ENCODE data around the gene SPATA16.

DNA sequence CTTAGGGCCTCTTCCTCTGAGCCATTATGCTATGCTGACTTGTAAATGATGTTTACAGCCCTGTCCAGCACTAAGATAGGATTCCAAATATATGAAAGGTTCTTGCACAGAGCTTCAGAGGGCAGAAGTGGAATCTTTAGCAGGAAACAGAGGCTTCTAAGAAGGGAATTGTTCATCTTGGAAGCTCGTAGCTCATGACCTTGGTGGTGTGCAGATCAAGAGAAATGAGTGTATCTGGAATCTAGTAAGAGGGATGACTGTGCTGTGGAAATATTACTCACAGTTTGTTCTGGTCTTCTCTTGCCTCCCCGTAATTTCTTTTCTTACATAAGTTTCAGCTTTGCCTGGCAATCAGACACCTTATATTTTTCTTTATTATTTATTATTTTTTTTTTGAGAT is 175.8 kb downstream of the SPATA16 start:
- TF ChIP-seq, protein P1, sequence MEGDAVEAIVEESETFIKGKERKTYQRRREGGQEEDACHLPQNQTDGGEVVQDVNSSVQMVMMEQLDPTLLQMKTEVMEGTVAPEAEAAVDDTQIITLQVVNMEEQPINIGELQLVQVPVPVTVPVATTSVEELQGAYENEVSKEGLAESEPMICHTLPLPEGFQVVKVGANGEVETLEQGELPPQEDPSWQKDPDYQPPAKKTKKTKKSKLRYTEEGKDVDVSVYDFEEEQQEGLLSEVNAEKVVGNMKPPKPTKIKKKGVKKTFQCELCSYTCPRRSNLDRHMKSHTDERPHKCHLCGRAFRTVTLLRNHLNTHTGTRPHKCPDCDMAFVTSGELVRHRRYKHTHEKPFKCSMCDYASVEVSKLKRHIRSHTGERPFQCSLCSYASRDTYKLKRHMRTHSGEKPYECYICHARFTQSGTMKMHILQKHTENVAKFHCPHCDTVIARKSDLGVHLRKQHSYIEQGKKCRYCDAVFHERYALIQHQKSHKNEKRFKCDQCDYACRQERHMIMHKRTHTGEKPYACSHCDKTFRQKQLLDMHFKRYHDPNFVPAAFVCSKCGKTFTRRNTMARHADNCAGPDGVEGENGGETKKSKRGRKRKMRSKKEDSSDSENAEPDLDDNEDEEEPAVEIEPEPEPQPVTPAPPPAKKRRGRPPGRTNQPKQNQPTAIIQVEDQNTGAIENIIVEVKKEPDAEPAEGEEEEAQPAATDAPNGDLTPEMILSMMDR (IDR thresholded peaks at IDR 0.05; ENCODE audit: poor library complexity, severe bottlenecking) = no peak
- TF ChIP-seq EZH2 (IDR thresholded peaks at IDR 0.05; ENCODE audit: borderline replicate concordance, insufficient read depth, low read length, poor library complexity, severe bottlenecking) (no peak), TAF1 (IDR thresholded peaks at IDR 0.05; ENCODE audit: low read depth) (no peak), POLR2AphosphoS5 (IDR thresholded peaks at IDR 0.05) (no peak), SMC3 (conservative IDR thresholded peaks at IDR 0.05; ENCODE audit: poor library complexity) (no peak)
- TF ChIP-seq, protein P2, sequence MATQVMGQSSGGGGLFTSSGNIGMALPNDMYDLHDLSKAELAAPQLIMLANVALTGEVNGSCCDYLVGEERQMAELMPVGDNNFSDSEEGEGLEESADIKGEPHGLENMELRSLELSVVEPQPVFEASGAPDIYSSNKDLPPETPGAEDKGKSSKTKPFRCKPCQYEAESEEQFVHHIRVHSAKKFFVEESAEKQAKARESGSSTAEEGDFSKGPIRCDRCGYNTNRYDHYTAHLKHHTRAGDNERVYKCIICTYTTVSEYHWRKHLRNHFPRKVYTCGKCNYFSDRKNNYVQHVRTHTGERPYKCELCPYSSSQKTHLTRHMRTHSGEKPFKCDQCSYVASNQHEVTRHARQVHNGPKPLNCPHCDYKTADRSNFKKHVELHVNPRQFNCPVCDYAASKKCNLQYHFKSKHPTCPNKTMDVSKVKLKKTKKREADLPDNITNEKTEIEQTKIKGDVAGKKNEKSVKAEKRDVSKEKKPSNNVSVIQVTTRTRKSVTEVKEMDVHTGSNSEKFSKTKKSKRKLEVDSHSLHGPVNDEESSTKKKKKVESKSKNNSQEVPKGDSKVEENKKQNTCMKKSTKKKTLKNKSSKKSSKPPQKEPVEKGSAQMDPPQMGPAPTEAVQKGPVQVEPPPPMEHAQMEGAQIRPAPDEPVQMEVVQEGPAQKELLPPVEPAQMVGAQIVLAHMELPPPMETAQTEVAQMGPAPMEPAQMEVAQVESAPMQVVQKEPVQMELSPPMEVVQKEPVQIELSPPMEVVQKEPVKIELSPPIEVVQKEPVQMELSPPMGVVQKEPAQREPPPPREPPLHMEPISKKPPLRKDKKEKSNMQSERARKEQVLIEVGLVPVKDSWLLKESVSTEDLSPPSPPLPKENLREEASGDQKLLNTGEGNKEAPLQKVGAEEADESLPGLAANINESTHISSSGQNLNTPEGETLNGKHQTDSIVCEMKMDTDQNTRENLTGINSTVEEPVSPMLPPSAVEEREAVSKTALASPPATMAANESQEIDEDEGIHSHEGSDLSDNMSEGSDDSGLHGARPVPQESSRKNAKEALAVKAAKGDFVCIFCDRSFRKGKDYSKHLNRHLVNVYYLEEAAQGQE (IDR thresholded peaks at IDR 0.05; ENCODE audit: borderline replicate concordance) = no peak

Measured in neural cell (in vitro differentiated cells).